ENCODE data around the gene CA10.

The CA10 gene

GRCh38 chr17:52128721-52129120, 29.8 kb downstream of the CA10 start:
- Histone ChIP-seq H3K27ac (no peak overlapping the region), H3K4me3 (no peak overlapping the region)
- DNase-seq (ENCODE audit: low spot score), result no peak
- no peak for TF ChIP-seq CTCF (IDR thresholded peaks at IDR 0.05)

- DNase-seq (ENCODE audit: low spot score), result no peak
- Histone ChIP-seq H3K27ac (no peak overlapping the region), H3K4me3 (no peak overlapping the region)
- TF ChIP-seq CTCF (IDR thresholded peaks at IDR 0.05), result no peak
These were observed 33.5 kb downstream of the CA10 start for GRCh38 chr17:52124993-52125392.

- DNase-seq (ENCODE audit: low spot score), result no peak
- TF ChIP-seq CTCF (IDR thresholded peaks at IDR 0.05), result no peak
- Histone ChIP-seq H3K27ac (no peak overlapping the region), H3K4me3 (no peak overlapping the region)
These were observed 34.0 kb downstream of the CA10 start for GRCh38 chr17:52124561-52124960.

- Histone ChIP-seq H3K4me3 (no peak overlapping the region), H3K27ac (no peak overlapping the region)
- no peak for DNase-seq (ENCODE audit: low spot score)
- no peak for TF ChIP-seq CTCF (IDR thresholded peaks at IDR 0.05)
These were observed 38.0 kb downstream of the CA10 start for GRCh38 chr17:52120465-52120864.

- Histone ChIP-seq H3K4me3 (no peak overlapping the region), H3K27ac (no peak overlapping the region)
- no peak for TF ChIP-seq CTCF (IDR thresholded peaks at IDR 0.05)
- DNase-seq (ENCODE audit: low spot score), result no peak
These were observed 47.5 kb downstream of the CA10 start for GRCh38 chr17:52110923-52111581.

- TF ChIP-seq CTCF (IDR thresholded peaks at IDR 0.05), result peak; percentile 29
- H3K4me3 ChIP-seq, result no peak overlapping the region
- H3K27ac ChIP-seq, result no peak overlapping the region
- no peak for DNase-seq (ENCODE audit: low spot score)
These were observed 51.8 kb downstream of the CA10 start for GRCh38 chr17:52106638-52107261.

GRCh38 chr17:52106072-52106471, 52.4 kb downstream of the CA10 start:
- no peak for TF ChIP-seq CTCF (IDR thresholded peaks at IDR 0.05)
- Histone ChIP-seq H3K4me3 (no peak overlapping the region), H3K27ac (no peak overlapping the region)
- DNase-seq (ENCODE audit: low spot score), result no peak

Measured in coronary artery (tissue), 2 donors.